ENCODE results near the gene WDR93.

The WDR93 gene

GRCh38 chr15:89652666-89653065 is 37.9 kb upstream of the WDR93 start:
- Histone ChIP-seq H3K4me3 (ENCODE audit: low read length) (no peak overlapping the region), H3K9me3 (ENCODE audit: control insufficient read depth, low read length) (no peaks in the 10 kb centered on the region), H3K4me1 (ENCODE audit: control insufficient read depth, insufficient read depth, low read length) (peaks cover 22% of the 10 kb centered on the region), H3K9ac (ENCODE audit: low read length) (peak overlapping the region; percentile 58), H3K27me3 (replicated peaks; ENCODE audit: control insufficient read depth, insufficient read depth, low read length) (no peaks in the 10 kb centered on the region), H3K36me3 (ENCODE audit: control insufficient read depth, insufficient read depth, low read length, severe bottlenecking) (peaks cover 33% of the 10 kb centered on the region)
- DNase-seq (ENCODE audit: low read depth) = no peak

- H3K9me3 ChIP-seq (ENCODE audit: control insufficient read depth, low read length) = no peaks in the 10 kb centered on the region
- H3K4me3 ChIP-seq (ENCODE audit: low read length) = peak overlapping the region; percentile 85
- H3K27me3 ChIP-seq (replicated peaks; ENCODE audit: control insufficient read depth, insufficient read depth, low read length) = no peaks in the 10 kb centered on the region
- DNase-seq (ENCODE audit: low read depth) = no peak
- H3K4me1 ChIP-seq (ENCODE audit: control insufficient read depth, insufficient read depth, low read length) = peaks cover 27% of the 10 kb centered on the region
- H3K9ac ChIP-seq (ENCODE audit: low read length) = peak overlapping the region; percentile 58
- peaks cover 28% of the 10 kb centered on the region for H3K36me3 ChIP-seq (ENCODE audit: control insufficient read depth, insufficient read depth, low read length, severe bottlenecking)
These were observed 37.0 kb upstream of the WDR93 start for GRCh38 chr15:89653578-89653977.

GRCh38 chr15:89654301-89654761 is 36.3 kb upstream of the WDR93 start:
- peak; percentile 41 for DNase-seq (ENCODE audit: low read depth)
- Histone ChIP-seq H3K9ac (ENCODE audit: low read length) (peak overlapping the region; percentile 97), H3K4me1 (ENCODE audit: control insufficient read depth, insufficient read depth, low read length) (peaks cover 27% of the 10 kb centered on the region), H3K27me3 (replicated peaks; ENCODE audit: control insufficient read depth, insufficient read depth, low read length) (no peaks in the 10 kb centered on the region), H3K9me3 (ENCODE audit: control insufficient read depth, low read length) (no peaks in the 10 kb centered on the region), H3K4me3 (ENCODE audit: low read length) (peak overlapping the region; percentile 85), H3K36me3 (ENCODE audit: control insufficient read depth, insufficient read depth, low read length, severe bottlenecking) (peaks cover 22% of the 10 kb centered on the region)

DNA sequence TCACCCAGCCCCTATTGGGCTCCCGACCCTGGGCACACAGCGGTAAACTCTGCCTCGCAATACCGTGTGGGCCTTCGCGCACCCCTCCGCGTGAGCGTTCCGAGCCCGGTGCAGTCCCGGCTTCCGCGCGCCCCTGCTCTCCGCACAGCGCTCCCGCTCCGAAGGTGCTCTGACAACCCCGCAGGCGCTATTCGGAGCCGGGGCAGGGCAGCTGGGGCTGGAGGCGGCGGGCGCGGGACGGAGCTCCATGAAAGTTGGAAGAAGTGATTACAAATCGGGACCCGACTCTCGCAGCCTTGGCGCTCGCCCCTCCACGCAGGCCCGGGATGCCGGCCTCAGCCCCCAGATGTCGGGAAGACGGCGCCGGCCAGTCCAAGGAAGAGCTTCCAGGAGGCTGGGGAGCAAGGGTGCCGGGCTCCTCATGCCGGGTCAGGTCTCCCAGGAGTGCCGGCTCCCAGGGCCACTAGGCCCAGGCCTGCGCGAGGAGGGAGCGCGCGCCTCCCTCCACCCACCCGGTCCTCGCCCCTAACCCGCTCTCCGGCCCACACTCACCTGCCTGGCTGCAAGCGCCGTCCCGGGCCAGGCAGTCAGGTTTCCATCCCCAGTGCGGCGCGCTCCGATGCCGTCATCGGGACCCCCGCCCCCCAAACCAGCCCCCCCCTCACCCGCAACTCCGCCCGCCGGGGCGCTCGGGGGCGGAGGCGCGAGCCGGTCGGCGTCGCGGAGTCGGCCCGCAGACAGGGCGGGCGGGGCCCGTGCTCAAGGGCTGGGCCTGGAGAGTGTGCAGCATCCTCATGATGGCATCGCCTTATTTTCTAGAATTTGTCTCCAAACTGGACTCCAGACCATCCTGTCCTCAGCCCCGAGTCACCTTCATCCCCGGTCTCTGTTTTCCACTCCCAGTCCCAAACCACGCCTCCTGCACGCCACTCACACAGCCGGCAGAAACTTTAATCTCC is 35.5 kb upstream of the WDR93 start, which contains the start of gene KIF7:
KIF7 (minus strand) TSS at position 621 of the 959 bp plus-strand sequence. CDS start 2,537 bp downstream, outside the sequence.
- DNase-seq (ENCODE audit: low read depth) = peak; percentile 74
- no peaks in the 10 kb centered on the region for H3K27me3 ChIP-seq (replicated peaks; ENCODE audit: control insufficient read depth, insufficient read depth, low read length)
- no peaks in the 10 kb centered on the region for H3K9me3 ChIP-seq (ENCODE audit: control insufficient read depth, low read length)
- H3K36me3 ChIP-seq (ENCODE audit: control insufficient read depth, insufficient read depth, low read length, severe bottlenecking) = peaks cover 14% of the 10 kb centered on the region
- peak within 1 kb of the TSS; percentile 97 for H3K9ac ChIP-seq (ENCODE audit: low read length)
- peaks cover 27% of the 10 kb centered on the region for H3K4me1 ChIP-seq (ENCODE audit: control insufficient read depth, insufficient read depth, low read length)
- peak within 1 kb of the TSS; percentile 85 for H3K4me3 ChIP-seq (ENCODE audit: low read length)

DNA sequence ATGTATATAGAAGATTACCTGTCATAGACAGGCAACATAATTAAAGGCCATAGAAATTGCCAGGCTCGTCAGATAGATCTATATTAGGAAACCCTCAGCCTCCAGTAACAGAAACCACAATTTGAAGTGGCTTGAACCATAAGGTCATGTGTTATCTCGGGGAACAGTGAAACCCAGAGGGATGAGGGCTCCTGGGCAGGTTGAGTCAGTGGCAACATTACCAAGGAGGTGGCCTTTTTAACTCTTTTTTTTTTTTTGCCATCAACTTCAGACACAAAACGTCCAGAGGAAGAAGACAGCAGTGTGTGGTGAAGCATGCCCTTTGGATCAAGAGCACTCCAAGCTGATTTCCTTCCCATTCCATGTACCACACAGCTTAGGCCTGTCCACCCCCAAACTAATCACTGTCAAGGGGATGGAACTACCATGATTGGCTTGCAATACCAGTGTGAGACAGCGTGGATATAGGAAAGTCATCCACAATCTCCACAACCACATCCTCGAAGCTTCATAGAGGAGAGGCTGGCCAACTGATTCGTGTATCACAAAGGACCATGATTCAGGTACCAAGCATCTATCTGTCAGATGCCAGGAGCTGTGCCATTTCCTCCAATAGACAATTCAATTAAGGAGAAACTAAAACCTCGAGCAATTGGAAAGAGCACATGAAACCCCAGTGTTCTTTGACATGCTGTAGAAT is 34.3 kb upstream of the WDR93 start:
- H3K4me3 ChIP-seq (ENCODE audit: low read length) = no peak overlapping the region
- DNase-seq (ENCODE audit: low read depth) = no peak
- H3K9ac ChIP-seq (ENCODE audit: low read length) = peak overlapping the region; percentile 97
- H3K9me3 ChIP-seq (ENCODE audit: control insufficient read depth, low read length) = no peaks in the 10 kb centered on the region
- peaks cover 32% of the 10 kb centered on the region for H3K4me1 ChIP-seq (ENCODE audit: control insufficient read depth, insufficient read depth, low read length)
- H3K36me3 ChIP-seq (ENCODE audit: control insufficient read depth, insufficient read depth, low read length, severe bottlenecking) = peaks cover 14% of the 10 kb centered on the region
- no peaks in the 10 kb centered on the region for H3K27me3 ChIP-seq (replicated peaks; ENCODE audit: control insufficient read depth, insufficient read depth, low read length)

GRCh38 chr15:89657686-89658200 is 32.9 kb upstream of the WDR93 start:
- H3K4me1 ChIP-seq (ENCODE audit: control insufficient read depth, insufficient read depth, low read length) = peaks cover 33% of the 10 kb centered on the region
- H3K9me3 ChIP-seq (ENCODE audit: control insufficient read depth, low read length) = no peaks in the 10 kb centered on the region
- H3K4me3 ChIP-seq (ENCODE audit: low read length) = no peak overlapping the region
- H3K36me3 ChIP-seq (ENCODE audit: control insufficient read depth, insufficient read depth, low read length, severe bottlenecking) = no peaks in the 10 kb centered on the region
- no peaks in the 10 kb centered on the region for H3K27me3 ChIP-seq (replicated peaks; ENCODE audit: control insufficient read depth, insufficient read depth, low read length)
- DNase-seq (ENCODE audit: low read depth) = no peak
- peak overlapping the region; percentile 23 for H3K9ac ChIP-seq (ENCODE audit: low read length)

GRCh38 chr15:89659295-89659694 is 31.3 kb upstream of the WDR93 start:
- H3K36me3 ChIP-seq (ENCODE audit: control insufficient read depth, insufficient read depth, low read length, severe bottlenecking) = peaks cover 1% of the 10 kb centered on the region
- DNase-seq (ENCODE audit: low read depth) = no peak
- no peaks in the 10 kb centered on the region for H3K27me3 ChIP-seq (replicated peaks; ENCODE audit: control insufficient read depth, insufficient read depth, low read length)
- H3K9ac ChIP-seq (ENCODE audit: low read length) = no peak overlapping the region
- H3K4me3 ChIP-seq (ENCODE audit: low read length) = no peak overlapping the region
- peaks cover 34% of the 10 kb centered on the region for H3K4me1 ChIP-seq (ENCODE audit: control insufficient read depth, insufficient read depth, low read length)
- H3K9me3 ChIP-seq (ENCODE audit: control insufficient read depth, low read length) = no peaks in the 10 kb centered on the region

DNA sequence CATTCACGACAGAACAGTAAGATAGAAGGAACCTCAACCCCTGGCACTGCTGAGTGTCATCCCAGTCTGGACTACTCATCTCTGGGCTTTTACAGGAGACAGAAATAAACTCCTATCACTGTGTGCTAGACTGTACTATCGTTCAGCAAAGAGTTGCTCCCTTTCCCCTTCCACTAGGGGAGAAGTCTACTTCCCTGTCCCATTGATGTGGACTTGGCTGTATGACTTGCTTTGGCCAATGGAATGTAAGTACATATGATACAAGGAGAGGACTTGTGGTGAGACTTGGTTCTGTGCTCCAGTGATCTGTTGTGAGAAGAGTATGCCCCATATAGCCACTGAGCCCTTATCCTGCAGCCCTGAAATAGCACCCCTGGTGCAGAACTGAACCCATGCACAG is 30.1 kb upstream of the WDR93 start:
- H3K9me3 ChIP-seq (ENCODE audit: control insufficient read depth, low read length) = no peaks in the 10 kb centered on the region
- peaks cover 10% of the 10 kb centered on the region for H3K36me3 ChIP-seq (ENCODE audit: control insufficient read depth, insufficient read depth, low read length, severe bottlenecking)
- H3K4me3 ChIP-seq (ENCODE audit: low read length) = no peak overlapping the region
- H3K9ac ChIP-seq (ENCODE audit: low read length) = no peak overlapping the region
- H3K4me1 ChIP-seq (ENCODE audit: control insufficient read depth, insufficient read depth, low read length) = peaks cover 40% of the 10 kb centered on the region
- DNase-seq (ENCODE audit: low read depth) = no peak
- H3K27me3 ChIP-seq (replicated peaks; ENCODE audit: control insufficient read depth, insufficient read depth, low read length) = no peaks in the 10 kb centered on the region

GRCh38 chr15:89662893-89663626 is 27.6 kb upstream of the WDR93 start:
- Histone ChIP-seq H3K4me1 (ENCODE audit: control insufficient read depth, insufficient read depth, low read length) (peaks cover 40% of the 10 kb centered on the region), H3K9ac (ENCODE audit: low read length) (peak overlapping the region; percentile 87), H3K9me3 (ENCODE audit: control insufficient read depth, low read length) (no peaks in the 10 kb centered on the region), H3K4me3 (ENCODE audit: low read length) (peak overlapping the region; percentile 69), H3K36me3 (ENCODE audit: control insufficient read depth, insufficient read depth, low read length, severe bottlenecking) (peaks cover 28% of the 10 kb centered on the region), H3K27me3 (replicated peaks; ENCODE audit: control insufficient read depth, insufficient read depth, low read length) (no peaks in the 10 kb centered on the region)
- peak; percentile 83 for DNase-seq (ENCODE audit: low read depth)

- peak overlapping the region; percentile 82 for H3K9ac ChIP-seq (ENCODE audit: low read length)
- peaks cover 48% of the 10 kb centered on the region for H3K4me1 ChIP-seq (ENCODE audit: control insufficient read depth, insufficient read depth, low read length)
- H3K9me3 ChIP-seq (ENCODE audit: control insufficient read depth, low read length) = no peaks in the 10 kb centered on the region
- H3K27me3 ChIP-seq (replicated peaks; ENCODE audit: control insufficient read depth, insufficient read depth, low read length) = no peaks in the 10 kb centered on the region
- H3K4me3 ChIP-seq (ENCODE audit: low read length) = peak overlapping the region; percentile 45
- H3K36me3 ChIP-seq (ENCODE audit: control insufficient read depth, insufficient read depth, low read length, severe bottlenecking) = peaks cover 44% of the 10 kb centered on the region
- DNase-seq (ENCODE audit: low read depth) = no peak
These were observed 25.9 kb upstream of the WDR93 start for GRCh38 chr15:89664441-89665350.

All from adipocyte (in vitro differentiated cells).